ENCODE results near the gene STMP1.

DNA sequence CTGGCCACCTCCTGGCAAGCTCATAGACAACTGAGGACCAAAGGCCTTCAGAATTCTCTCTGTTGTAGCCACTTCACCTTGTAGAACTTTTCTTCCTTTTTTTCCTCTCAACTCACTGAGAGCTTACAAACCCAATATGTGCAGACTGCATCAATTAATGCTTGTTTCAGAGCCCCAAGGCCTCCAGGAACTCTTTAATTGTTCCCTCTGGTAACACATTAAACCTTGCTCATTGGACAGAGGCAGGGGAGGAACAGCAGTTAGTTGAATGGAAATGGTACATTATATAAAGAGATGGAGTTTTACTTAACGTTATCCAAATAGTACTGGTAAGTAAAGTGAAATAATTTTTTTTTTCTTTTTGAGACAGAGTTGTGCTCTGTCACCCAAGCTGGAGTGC is 25.2 kb downstream of the STMP1 start:
- TF ChIP-seq CTCF (optimal IDR thresholded peaks at IDR 0.05 in 1 of 3, IDR thresholded peaks at IDR 0.05 in 1 of 3, conservative IDR thresholded peaks at IDR 0.05 in 1 of 3; ENCODE audit: extremely low read depth in 1 of 3, insufficient read depth in 2 of 3, low read length in 3 of 3) (no peak), EZH2 (IDR thresholded peaks at IDR 0.05; ENCODE audit: low read length) (no peak)

All from keratinocyte (primary cell).